A549 (cell line): ENCODE measurements around the gene COL28A1.

Experiments
- CHD2 ChIP-seq: fragments of 150-350 bp; IDR thresholded peaks from 2 replicates; pipeline ENCODE4 v1.6.1; 2014; ENCODE audit warnings: low read length; ENCODE audit not compliant: partially characterized antibody
- KDM1A ChIP-seq: fragments of 200-600 bp; sonication (generic); IDR thresholded peaks from 2 replicates; pipeline ENCODE4 v1.6.1; 2016; ENCODE audit warnings: low read depth, mild to moderate bottlenecking
- PBX3 ChIP-seq: IDR thresholded peaks from 2 replicates; pipeline ENCODE4 v1.6.1; 2012
- TF ChIP-seq, protein P1 (sequence below): fragments of >200 bp; sonication (Bioruptor Twin); formaldehyde crosslinking; IDR thresholded peaks from 3 replicates; pipeline ENCODE4 v1.5.1; 2016

GRCh38 chr7:7496311-7496710, 39.4 kb downstream of the COL28A1 start:
- TF ChIP-seq CHD2 (no peak), KDM1A (no peak), PBX3 (no peak)
- TF ChIP-seq, protein P1, sequence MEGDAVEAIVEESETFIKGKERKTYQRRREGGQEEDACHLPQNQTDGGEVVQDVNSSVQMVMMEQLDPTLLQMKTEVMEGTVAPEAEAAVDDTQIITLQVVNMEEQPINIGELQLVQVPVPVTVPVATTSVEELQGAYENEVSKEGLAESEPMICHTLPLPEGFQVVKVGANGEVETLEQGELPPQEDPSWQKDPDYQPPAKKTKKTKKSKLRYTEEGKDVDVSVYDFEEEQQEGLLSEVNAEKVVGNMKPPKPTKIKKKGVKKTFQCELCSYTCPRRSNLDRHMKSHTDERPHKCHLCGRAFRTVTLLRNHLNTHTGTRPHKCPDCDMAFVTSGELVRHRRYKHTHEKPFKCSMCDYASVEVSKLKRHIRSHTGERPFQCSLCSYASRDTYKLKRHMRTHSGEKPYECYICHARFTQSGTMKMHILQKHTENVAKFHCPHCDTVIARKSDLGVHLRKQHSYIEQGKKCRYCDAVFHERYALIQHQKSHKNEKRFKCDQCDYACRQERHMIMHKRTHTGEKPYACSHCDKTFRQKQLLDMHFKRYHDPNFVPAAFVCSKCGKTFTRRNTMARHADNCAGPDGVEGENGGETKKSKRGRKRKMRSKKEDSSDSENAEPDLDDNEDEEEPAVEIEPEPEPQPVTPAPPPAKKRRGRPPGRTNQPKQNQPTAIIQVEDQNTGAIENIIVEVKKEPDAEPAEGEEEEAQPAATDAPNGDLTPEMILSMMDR: no peak
